AG10803 (cell line): ENCODE data around the gene GOLGA6A.
"Not testable (repeated sequence)": the region's sequence is repeated elsewhere in the genome, so short reads cannot be mapped to it uniquely, and the experiment has no call there.

Experiments used
- DNase-seq: peaks from one replicate; pipeline ENCODE4 v3.0.0; 2010; ENCODE audit warnings: low read depth
- H3K4me3 ChIP-seq: 2 replicates; pipeline ENCODE4 v1.5.1; 2011; ENCODE audit warnings: mild to moderate bottlenecking, low read length, control low read depth
- TF ChIP-seq, protein P1 (sequence below): conservative IDR thresholded peaks from 2 replicates; pipeline ENCODE4 v1.5.1; 2011; ENCODE audit warnings: mild to moderate bottlenecking, low read length, control low read depth, inconsistent platforms

Gene GOLGA6A

DNA sequence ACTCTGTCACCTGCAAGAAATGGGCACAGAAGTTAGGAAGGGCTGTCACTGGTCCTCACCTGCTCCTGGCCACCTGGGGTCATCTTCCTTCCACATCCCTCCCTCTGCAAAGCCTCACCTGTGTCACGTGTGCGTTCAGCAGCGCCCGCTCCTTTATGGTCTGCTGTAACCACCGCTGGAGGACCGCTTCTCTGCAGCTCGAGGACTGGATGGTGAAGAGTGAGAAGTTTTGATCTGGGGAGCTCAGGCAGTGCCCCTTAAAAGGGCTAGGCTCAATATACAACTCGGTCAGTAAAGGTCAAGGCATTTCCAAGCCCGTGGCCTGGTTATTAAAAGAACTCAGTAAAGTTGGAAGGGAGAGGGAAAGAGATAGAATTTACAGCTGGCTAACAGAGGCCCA is 6.6 kb downstream of the GOLGA6A start:
- DNase-seq, H3K4me3 ChIP-seq: not testable (repeated sequence)

DNA sequence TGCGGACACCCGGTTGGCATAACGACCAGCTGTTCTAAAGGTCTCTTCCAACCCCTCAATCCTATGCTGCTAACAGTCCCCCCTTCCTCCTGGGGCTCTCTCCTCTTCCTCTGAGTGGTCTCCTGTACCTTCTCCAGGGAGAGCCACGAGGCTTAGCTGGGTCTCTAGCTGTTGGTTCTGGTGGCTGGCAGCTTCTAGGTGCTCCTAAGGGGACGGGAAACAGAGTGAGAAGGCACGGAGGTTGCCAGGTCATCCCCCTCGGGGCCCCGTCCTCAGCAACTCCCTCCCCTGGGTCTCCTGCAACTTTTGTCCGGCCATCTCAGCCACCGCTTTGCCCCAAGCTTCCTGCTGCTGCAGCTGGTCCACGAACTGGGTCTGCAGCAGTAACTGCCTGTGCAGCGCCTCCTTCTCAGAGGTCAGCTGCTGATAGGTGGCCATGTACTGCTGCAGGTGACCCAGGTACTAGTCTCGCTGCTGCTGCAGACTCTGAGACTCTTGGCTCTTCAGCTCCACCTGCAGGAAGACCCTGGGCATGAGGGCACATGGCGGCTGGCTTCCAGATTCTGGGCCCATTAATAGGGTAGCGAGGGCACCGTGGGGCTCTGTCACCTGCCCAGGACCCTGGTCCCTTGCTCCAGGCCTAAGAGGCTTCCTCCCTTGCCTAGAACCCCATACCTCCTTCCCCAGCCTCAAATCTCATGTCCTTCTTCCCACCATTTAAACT is 9.6 kb downstream of the GOLGA6A start:
- not testable (repeated sequence) for DNase-seq, H3K4me3 ChIP-seq
- TF ChIP-seq, protein P1, sequence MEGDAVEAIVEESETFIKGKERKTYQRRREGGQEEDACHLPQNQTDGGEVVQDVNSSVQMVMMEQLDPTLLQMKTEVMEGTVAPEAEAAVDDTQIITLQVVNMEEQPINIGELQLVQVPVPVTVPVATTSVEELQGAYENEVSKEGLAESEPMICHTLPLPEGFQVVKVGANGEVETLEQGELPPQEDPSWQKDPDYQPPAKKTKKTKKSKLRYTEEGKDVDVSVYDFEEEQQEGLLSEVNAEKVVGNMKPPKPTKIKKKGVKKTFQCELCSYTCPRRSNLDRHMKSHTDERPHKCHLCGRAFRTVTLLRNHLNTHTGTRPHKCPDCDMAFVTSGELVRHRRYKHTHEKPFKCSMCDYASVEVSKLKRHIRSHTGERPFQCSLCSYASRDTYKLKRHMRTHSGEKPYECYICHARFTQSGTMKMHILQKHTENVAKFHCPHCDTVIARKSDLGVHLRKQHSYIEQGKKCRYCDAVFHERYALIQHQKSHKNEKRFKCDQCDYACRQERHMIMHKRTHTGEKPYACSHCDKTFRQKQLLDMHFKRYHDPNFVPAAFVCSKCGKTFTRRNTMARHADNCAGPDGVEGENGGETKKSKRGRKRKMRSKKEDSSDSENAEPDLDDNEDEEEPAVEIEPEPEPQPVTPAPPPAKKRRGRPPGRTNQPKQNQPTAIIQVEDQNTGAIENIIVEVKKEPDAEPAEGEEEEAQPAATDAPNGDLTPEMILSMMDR: 0 out of 2 replicates have a peak, but pooled peaks have one; percentile 12

DNA sequence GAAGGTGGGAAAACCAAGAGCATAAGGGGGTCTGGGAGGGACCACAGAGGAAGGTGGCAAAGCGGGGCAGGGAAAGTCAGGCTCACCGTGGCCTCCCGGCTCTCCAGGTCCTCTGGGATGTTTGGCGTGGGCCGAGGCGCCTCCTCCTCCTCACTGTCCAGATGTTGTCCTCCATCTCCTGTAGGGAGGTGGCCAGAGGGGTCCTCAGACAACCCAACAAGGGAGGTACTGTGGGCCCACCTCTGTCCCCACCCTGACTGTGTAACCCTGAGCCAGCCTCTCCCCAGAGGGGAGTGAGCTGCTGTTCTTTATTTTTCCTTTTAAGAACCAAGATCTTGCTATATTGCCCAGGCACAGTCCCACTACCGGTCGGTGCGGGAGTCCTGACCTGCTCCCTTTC is 10.2 kb downstream of the GOLGA6A start:
- not testable (repeated sequence) for DNase-seq, H3K4me3 ChIP-seq

DNA sequence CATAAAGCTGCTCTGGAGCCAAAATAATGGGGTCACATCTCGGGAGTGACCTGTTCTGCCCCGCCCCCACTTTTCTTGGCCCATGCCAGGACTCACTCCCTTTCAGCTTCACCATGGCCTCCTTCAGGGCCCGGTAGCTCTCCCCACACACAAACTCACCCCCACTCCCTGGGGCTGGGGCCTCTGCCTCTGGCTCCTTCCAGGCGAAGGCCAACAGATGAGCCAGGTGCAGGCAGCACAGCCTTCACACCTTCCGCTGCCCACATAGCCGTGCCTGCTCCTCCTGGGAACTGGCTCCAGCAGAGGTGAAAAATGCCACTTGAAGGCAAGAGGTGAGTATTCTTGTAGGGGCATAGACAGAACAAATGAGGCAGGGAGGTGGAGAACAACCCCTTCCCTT is 10.7 kb downstream of the GOLGA6A start:
- not testable (repeated sequence) for H3K4me3 ChIP-seq, DNase-seq

DNA sequence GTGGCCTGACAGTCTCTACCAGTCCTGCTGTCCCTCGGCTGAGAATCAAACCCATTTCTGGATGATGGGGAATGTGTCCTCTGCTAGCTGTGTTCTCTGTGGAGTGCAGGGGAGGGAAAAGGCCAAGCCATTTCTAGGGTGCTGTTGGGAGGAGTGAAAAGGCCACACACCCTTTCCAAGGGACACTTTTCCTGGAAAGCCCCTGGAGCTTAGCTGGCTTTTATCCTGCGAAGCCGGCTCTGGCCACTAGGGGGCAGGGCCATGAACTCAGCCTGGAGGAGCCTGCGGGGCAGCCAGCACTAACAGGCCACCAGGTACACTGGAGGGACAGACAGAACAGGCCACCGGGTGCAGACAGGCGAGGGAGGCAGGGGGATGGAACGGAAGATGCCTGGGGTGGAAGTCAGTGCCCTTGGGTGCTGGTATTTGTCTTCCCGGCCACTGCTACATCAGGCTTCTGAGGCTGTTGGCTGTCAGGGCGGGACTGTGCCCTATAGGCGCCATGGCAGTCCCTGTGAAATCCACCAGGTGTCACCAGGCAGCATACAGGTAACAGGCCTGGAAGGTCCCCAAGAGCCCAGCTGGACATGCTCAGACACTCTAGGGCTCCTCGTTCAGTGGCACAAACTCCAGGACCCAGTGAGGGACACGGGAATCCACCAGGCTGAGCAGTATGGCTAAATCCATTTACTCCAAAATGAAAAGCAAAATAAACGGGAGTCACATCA is 16.5 kb downstream of the GOLGA6A start:
- not testable (repeated sequence) for DNase-seq, H3K4me3 ChIP-seq
- TF ChIP-seq, protein P1: peak; percentile 23; the same call in 1 of the 2 replicates

DNA sequence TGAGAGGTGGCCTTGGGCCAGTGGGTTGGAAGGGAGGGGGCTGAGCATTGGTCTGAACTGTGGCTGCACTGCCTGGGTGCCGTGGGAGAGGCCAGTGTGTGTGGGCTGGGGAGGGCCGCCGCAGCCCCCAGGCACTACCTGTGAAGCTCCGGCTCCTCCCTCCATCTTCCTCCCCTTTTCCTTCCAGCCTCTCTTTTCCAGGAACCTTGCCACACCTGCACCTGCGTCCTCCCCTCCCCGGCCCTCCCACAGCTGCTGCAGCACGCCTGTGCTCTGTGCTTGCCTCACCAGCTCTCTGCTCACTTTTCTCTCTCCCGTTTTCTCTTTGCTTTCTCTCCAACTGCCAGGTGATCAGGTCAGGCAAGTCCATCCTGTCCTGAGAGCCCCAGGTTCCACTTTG is 17.5 kb downstream of the GOLGA6A start:
- H3K4me3 ChIP-seq, DNase-seq: not testable (repeated sequence)

DNA sequence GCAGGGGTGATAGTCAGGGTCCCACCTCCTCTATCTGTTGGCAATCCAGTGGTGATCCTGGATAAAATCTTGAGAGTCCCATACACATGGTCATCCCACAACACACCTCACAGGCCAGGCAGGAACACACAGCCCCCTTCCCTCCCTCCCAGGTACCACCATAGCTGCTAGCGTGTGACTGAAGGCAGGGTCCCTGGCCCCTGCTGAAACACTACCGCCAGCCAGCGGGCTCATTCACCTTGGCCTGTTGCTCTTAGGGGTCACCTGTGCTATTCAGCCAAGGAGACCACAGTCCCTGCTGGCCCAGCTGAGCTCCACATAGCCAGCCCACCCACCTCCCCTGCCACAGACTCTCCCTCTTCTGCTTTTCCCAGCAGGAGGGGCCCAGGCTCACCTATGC is 18.2 kb downstream of the GOLGA6A start:
- not testable (repeated sequence) for H3K4me3 ChIP-seq, DNase-seq

DNA sequence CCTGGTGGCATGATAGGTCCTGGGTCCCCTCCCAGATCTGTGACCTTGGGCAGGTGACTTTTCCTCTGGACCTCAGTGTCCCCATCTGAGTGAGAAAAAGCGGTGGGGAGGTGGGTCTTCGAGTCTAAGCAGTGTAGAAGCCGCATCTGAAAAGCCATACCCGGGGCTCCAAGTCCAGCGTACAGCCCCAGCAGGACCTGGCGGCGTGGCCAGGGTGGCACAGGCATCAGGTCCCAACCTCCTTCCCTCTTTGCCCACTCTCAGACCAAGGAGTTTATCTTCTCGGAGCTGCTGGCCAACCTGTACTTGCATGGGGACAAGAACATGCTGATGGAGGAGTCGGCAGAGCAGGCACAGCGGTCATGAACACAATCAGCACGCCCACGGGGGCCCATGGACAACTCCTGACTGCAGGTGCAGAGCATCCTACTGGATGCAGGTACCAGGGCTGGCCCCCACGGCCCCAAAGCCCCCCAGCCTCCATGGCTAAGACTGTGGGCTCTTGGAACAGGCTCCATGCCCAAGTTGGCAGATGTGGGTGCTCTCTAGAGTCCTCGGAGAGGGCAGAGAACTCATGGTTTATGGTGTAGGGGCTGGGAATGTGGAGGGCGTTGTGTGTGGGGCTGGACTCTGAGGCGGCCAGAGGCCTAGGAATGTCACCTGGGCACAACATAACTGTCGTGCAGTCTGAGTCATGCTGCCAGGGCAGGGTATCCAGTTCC is 18.8 kb downstream of the GOLGA6A start:
- not testable (repeated sequence) for H3K4me3 ChIP-seq

DNA sequence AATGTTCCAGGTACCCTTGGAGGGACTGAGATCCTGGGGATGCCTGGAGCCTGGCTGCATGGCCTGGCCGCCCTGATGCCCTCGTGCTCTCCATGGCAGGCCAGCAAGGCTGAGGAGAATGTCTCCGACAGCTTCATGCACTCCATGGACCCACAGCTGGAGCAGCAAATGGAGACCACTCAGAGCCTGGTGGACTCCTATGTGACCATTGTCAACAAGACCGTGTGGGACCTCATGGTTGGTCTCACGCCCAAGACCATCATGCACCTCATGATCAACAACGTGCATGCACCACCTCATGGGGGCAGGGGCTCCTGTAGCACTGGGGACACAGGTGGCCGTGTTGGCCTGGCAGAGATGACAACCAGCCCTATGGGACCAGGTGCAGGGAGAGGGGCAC is 19.7 kb downstream of the GOLGA6A start:
- DNase-seq: no peak
- no peak overlapping the region for H3K4me3 ChIP-seq
- TF ChIP-seq, protein P1: no peak

More for the DNA sequence above, 18.8 kb downstream of the GOLGA6A start:
- DNase-seq: not testable (repeated sequence)

DNA sequence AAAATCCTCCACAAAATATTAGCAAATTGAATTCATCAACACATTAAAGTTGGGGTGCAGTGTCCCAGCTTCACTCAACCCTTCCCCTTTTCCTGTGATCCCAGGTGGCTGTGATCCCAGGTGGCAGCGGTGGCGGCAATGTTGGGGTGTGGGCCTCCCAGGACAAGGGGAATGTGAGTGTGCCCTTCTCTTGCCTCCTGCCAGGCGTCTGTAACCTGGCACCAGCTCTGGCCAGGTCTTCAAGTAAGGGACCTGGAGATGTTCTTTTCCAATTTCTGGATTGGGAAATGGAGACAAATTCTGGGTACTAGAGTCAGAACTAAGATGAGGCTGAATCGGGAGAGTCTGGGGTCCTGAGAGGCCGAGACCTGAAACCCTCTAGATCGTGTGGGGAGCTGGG is 20.1 kb downstream of the GOLGA6A start:
- TF ChIP-seq, protein P1: no peak
- no peak overlapping the region for H3K4me3 ChIP-seq
- no peak for DNase-seq
